Natural killer cell (primary cell): ENCODE measurements around the gene HOXC9. TPM values are rescaled to one million over a fixed set of nuclear protein-coding genes. Genes with fewer than 3 reads are reported as not detected.
A peak's percentile ranks its signal among the peaks of the same experiment; 100 is the strongest.

Experiments
- ATAC-seq, 3 donors: fragments of 150-1000 bp in 2 of 3; fragments of 200-7000 bp in 1 of 3; cut with Tn5 transposase; 1 replicate in 1 of 3; 2 replicates in 2 of 3; pipeline ENCODE4 v1.10.0; 2021; ENCODE audit warnings: mild to moderate bottlenecking in 2 of 3, moderate library complexity in 2 of 3
- DNase-seq, 2 donors: peaks; one replicate each; pipeline versions ENCODE4 v3.0.0 to v3.0.0-alpha.2; 2013 to 2021; ENCODE audit warnings: mixed read lengths in 1 of 2
- H3K27ac ChIP-seq: one replicate; pipeline ENCODE4 v1.5.1; 2013; ENCODE audit warnings: mild to moderate bottlenecking, low read length
- H3K27me3 ChIP-seq: one replicate; pipeline ENCODE4 v1.6.1; 2013; ENCODE audit warnings: low read length; ENCODE audit not compliant: control insufficient read depth, insufficient read depth
- H3K36me3 ChIP-seq: one replicate; pipeline ENCODE4 v1.6.1; 2013; ENCODE audit warnings: low read length; ENCODE audit not compliant: control insufficient read depth, insufficient read depth
- H3K4me1 ChIP-seq: one replicate; pipeline ENCODE4 v1.6.1; 2013; ENCODE audit warnings: low read length; ENCODE audit not compliant: control insufficient read depth, insufficient read depth
- H3K4me3 ChIP-seq: one replicate; pipeline ENCODE4 v1.5.1; 2013; ENCODE audit warnings: low read length
- H3K9me3 ChIP-seq: one replicate; pipeline ENCODE4 v1.6.1; 2013; ENCODE audit warnings: low read length; ENCODE audit not compliant: control insufficient read depth, insufficient read depth
- H3K27ac Mint-ChIP-seq, 2 donors: one replicate each; pipeline ENCODE4 v1.8.0; 2022; ENCODE audit warnings: mild to moderate bottlenecking in 2 of 2, mixed read lengths in 2 of 2, moderate library complexity in 1 of 2
- H3K27me3 Mint-ChIP-seq, 2 donors: one replicate each; pipeline ENCODE4 v1.8.0; 2022; ENCODE audit warnings: low read depth in 2 of 2, mixed read lengths in 2 of 2
- H3K36me3 Mint-ChIP-seq: one replicate; pipeline ENCODE4 v1.8.0; 2022; ENCODE audit warnings: mixed read lengths
- H3K4me1 Mint-ChIP-seq, 2 donors: one replicate each; pipeline ENCODE4 v1.8.0; 2022; ENCODE audit warnings: mixed read lengths in 2 of 2
- H3K4me3 Mint-ChIP-seq: one replicate; pipeline ENCODE4 v1.8.0; 2022; ENCODE audit warnings: mild to moderate bottlenecking, moderate library complexity, mixed read lengths
- H3K9me3 Mint-ChIP-seq, 2 donors: one replicate each; pipeline ENCODE4 v1.8.0; 2022; ENCODE audit warnings: mixed read lengths in 2 of 2
- WGBS: methylation state at CpG from one replicate; pipeline ENCODE4 v1.1.7; 2013; ENCODE audit warnings: missing lambda C conversion rate; ENCODE audit not compliant: insufficient coverage; 5-methylcytosine and 5-hydroxymethylcytosine counted together
- intact Hi-C: fragments of 100-400 bp; cut with micrococcal nuclease; formaldehyde crosslinking; loops from one replicate; pipeline ENCODE4 v1.14.2; 2022
- total RNA-seq, 4 donors: library from RNA; stranded (reverse); fragments of 120-200 nt in 1 of 4; gene quantifications; one replicate each; pipeline versions ENCODE4 v1.2.3 to v1.2.4, GENCODE V29; 2013 to 2022
- TF ChIP-seq, protein P1 (sequence below): fragments of 200-600 bp; IDR thresholded peaks from one replicate; pipeline ENCODE4 v1.8.0; 2022; ENCODE audit warnings: antibody characterized with exemption

Gene HOXC9
- total RNA-seq, 3 donors from 2014 or later (not counting 1 experiment from before 2014, with no cell fraction given): not detected

DNA sequence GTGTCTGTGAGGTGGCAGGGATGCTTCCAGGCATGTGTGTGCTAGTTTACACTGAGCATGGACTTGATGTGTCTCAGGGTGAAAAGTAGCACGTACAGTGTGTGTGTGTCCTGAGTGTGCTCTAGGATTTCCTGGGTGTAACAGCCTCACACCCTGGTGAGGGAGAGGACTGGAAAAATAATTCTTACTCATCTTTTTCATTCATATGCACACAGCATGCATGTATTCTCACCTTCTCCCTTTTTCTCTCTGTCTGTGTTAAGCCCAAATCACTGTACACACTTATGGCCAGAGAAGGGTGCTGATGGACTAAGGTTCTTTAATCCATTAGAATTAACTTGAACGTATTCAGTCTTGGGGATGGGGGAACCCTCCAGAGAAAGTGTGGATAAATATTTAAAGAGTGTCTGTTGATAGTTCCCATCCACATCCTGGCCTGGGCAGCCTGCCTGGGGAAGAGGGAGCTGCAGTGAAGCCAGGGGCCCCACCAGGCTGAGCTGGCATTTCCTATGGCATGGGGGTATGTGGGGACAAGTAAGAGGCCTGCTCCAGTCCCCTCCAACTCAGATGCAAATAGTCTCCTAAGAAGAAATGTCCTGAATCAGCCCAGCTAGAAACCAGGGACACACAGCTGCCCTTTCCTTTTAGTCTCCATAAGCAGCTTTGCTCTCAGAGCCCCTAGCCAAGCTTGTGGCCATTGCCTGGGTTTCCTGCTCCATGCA, 7.7 kb downstream of the HOXC9 start:
- DNase-seq (no peak), ATAC-seq (no peak)
- H3K27ac ChIP-seq: no peak overlapping the region
- peaks cover 81% of the 10 kb centered on the region for H3K27me3 ChIP-seq
- TF ChIP-seq, protein P1, sequence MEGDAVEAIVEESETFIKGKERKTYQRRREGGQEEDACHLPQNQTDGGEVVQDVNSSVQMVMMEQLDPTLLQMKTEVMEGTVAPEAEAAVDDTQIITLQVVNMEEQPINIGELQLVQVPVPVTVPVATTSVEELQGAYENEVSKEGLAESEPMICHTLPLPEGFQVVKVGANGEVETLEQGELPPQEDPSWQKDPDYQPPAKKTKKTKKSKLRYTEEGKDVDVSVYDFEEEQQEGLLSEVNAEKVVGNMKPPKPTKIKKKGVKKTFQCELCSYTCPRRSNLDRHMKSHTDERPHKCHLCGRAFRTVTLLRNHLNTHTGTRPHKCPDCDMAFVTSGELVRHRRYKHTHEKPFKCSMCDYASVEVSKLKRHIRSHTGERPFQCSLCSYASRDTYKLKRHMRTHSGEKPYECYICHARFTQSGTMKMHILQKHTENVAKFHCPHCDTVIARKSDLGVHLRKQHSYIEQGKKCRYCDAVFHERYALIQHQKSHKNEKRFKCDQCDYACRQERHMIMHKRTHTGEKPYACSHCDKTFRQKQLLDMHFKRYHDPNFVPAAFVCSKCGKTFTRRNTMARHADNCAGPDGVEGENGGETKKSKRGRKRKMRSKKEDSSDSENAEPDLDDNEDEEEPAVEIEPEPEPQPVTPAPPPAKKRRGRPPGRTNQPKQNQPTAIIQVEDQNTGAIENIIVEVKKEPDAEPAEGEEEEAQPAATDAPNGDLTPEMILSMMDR: no peak
- Mint-ChIP-seq H3K4me1 (peaks cover 18 to 30% of the 10 kb centered on the region in 2 donors), H3K9me3 (no peaks in the 10 kb centered on the region), H3K36me3 (peaks cover 5% of the 10 kb centered on the region), H3K27ac (no peak overlapping the region), H3K27me3 (peaks cover 81 to 91% of the 10 kb centered on the region in 2 donors), H3K4me3 (no peak overlapping the region)
- no peaks in the 10 kb centered on the region for H3K36me3 ChIP-seq
- 35% methylated on average over 2 of the region's 2 CpGs for WGBS
- peaks cover 3% of the 10 kb centered on the region for H3K9me3 ChIP-seq
- H3K4me1 ChIP-seq: peaks cover 16% of the 10 kb centered on the region
- no peak overlapping the region for H3K4me3 ChIP-seq
- intact Hi-C loops: loop anchor here (2.0 kb wide), 1 partner anchor 183 kb away; no protein-coding TSS in a partner anchor

DNA sequence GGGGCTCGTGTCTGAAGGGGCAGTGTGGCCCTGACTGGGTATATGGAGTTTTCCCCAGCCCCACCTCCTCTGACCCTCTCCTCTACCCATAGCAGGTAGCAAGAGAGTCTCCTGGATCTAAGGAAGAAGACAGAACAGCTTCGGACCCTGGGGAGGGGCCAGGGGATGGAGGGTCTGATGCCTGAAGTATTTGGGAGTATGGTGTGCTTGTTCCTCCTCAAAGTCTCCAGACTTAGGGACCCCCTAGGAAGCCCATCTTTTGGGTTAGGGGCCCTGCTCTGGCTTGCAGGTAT, 8.2 kb downstream of the HOXC9 start:
- DNase-seq (no peak), ATAC-seq (no peak)
- H3K9me3 Mint-ChIP-seq: no peaks in the 10 kb centered on the region
- H3K27me3 ChIP-seq: peaks cover 82% of the 10 kb centered on the region
- peaks cover 18 to 30% of the 10 kb centered on the region in 2 donors for H3K4me1 Mint-ChIP-seq
- no peak overlapping the region for H3K4me3 Mint-ChIP-seq
- no peak overlapping the region for H3K27ac Mint-ChIP-seq
- peaks cover 5% of the 10 kb centered on the region for H3K36me3 Mint-ChIP-seq
- H3K4me3 ChIP-seq: no peak overlapping the region
- peaks cover 82 to 91% of the 10 kb centered on the region in 2 donors for H3K27me3 Mint-ChIP-seq
- WGBS: 34% methylated on average over 2 of the region's 2 CpGs
- H3K4me1 ChIP-seq: peaks cover 16% of the 10 kb centered on the region
- TF ChIP-seq, protein P1: no peak
- intact Hi-C loops: no loop called here
- no peaks in the 10 kb centered on the region for H3K36me3 ChIP-seq
- no peak overlapping the region for H3K27ac ChIP-seq
- no peaks in the 10 kb centered on the region for H3K9me3 ChIP-seq

DNA sequence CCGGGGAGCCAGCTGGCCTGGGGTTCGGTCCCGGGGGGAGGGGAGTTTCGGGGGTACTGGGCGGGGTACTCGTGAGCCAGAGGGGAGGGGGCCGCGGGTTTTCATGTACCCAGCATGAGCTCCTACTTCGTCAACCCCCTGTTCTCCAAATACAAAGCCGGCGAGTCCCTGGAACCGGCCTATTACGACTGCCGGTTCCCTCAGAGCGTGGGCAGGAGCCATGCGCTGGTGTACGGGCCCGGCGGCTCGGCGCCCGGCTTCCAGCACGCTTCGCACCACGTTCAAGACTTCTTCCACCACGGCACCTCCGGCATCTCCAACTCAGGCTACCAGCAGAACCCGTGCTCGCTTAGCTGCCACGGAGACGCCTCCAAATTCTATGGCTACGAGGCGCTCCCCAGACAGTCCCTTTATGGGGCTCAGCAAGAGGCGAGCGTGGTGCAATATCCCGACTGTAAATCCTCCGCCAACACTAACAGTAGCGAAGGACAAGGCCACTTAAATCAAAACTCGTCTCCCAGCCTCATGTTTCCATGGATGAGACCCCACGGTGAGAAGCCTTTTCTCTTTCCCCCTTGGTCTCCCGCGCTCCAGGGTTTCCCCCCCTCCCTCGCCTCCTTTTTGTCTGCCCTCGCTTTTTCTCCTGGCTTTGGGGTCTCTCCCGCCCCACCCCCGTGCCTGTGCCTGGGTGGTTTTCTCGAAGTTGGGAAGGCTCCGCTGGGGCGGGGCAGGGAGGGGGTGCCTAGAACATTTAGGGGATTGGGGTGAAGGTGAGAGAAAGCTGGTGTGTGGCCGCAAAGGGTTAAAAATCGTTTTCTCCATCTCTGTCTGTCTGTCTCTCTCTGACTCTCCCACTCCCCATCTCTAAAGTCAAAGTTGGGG, 9.5 kb downstream of the HOXC9 start:
- no peak overlapping the region for H3K27ac ChIP-seq
- H3K4me1 ChIP-seq: peaks cover 19% of the 10 kb centered on the region
- no peaks in the 10 kb centered on the region for H3K9me3 Mint-ChIP-seq
- ATAC-seq: peak in 2 of 3 donors; percentile 27 to 37
- peaks cover 81 to 84% of the 10 kb centered on the region in 2 donors for H3K27me3 Mint-ChIP-seq
- no peaks in the 10 kb centered on the region for H3K9me3 ChIP-seq
- 3% methylated on average over 48 of the region's 51 CpGs for WGBS
- H3K27me3 ChIP-seq: peaks cover 84% of the 10 kb centered on the region
- H3K36me3 ChIP-seq: no peaks in the 10 kb centered on the region
- TF ChIP-seq, protein P1: no peak
- H3K36me3 Mint-ChIP-seq: peaks cover 5% of the 10 kb centered on the region
- H3K4me3 ChIP-seq: no peak overlapping the region
- peak overlapping the region in 1 of 2 donors; percentile 23 for H3K27ac Mint-ChIP-seq
- H3K4me1 Mint-ChIP-seq: peaks cover 18 to 36% of the 10 kb centered on the region in 2 donors
- DNase-seq: peak in 1 of 2 donors; percentile 60
- peak overlapping the region; percentile 68 for H3K4me3 Mint-ChIP-seq
- intact Hi-C loops: loop anchor here (5.0 to 10.0 kb wide), 2 partner anchors 32 to 275 kb away; partner anchors contain the start of genes CBX5 and HNRNPA1
